Measurements from ENCODE around the gene THRB.

THRB gene

GRCh38 chr3:24259901-24260512 is 234.6 kb downstream of the THRB start:
- DNase-seq, result no peak

GRCh38 chr3:24258727-24259600 is 235.7 kb downstream of the THRB start:
- no peak for DNase-seq

GRCh38 chr3:24258260-24258659 is 236.4 kb downstream of the THRB start:
- DNase-seq, result no peak

GRCh38 chr3:24255414-24255813 is 239.2 kb downstream of the THRB start:
- DNase-seq, result no peak

GRCh38 chr3:24254649-24255048 is 240.0 kb downstream of the THRB start:
- no peak for DNase-seq

DNA sequence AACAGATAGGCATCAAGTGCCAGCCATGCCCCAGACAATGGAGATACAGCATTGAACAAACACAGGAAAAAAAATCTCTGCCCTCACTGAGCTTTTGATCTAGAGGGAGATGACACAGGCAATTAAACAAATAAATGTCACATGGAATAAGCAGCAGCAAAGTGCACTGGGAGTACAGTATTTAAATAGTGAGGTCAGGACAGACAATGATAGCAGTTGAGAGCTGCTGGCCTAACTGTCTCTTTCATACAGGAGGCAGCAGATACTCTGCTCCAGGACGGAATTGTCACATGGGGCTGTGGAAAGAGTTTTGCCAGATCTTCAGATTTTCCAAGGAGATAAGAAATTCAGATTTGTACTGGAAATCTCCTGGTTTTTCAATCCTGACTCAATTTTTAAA is 241.3 kb downstream of the THRB start:
- DNase-seq, result no peak

DNA sequence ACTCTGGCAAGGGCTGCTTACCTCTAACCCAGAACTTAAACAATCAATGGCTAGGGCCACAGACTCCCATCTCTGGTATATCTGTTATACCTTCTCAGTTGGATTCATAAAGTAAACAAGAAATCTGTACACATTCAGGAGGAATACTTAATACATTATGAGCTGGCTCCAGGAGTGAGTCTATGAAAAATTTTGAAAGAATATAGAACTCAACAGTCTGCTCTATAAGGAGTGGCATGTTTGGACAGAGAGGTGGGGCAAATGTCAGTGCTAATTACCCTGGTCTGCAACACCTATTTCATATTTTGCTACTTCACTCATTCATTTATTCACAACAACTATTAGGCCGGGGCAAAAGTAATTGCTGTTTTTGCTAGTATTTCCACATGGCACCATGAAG is 245.1 kb downstream of the THRB start:
- DNase-seq, result no peak

GRCh38 chr3:24245056-24245455 is 249.6 kb downstream of the THRB start:
- no peak for DNase-seq

DNA sequence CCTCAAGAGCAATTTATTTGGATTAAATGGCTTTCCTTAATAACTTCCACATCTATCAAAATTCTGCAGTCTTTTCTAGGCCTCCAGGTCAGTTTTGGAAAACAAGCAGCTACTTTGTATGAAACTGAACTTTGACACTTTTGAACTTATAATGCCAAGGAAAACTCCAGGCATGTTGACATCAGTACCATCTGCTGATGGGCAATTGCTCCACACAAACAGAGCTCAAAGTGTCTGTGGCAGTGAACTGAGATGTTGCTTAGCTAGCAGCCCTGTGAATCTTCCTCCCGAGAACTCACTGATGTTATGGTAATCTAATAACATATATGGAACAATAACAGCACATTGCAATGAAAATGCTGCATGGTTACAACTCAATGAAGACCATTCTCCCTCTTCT is 250.2 kb downstream of the THRB start:
- no peak for DNase-seq

- no peak for DNase-seq
These were observed 252.5 kb downstream of the THRB start for GRCh38 chr3:24242012-24242698.

DNA sequence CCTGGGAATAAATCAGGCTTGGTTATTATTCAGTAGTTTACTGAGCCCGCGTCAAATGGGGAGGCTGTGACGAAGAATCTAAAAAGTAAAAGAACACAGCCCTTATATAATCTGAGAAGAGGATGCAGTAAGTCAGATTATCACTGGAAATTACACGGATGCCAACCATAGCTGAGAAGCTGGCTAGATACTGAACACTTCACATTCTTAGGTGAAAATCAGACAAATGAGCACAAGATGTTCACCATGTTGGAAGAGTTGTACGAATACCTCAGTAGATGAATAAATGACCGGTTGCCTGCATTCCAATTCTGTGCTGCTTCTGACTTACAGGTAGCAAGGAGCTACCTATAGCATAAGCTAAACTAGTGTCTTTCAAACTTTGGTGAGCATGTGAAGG is 254.3 kb downstream of the THRB start:
- DNase-seq, result no peak

DNA sequence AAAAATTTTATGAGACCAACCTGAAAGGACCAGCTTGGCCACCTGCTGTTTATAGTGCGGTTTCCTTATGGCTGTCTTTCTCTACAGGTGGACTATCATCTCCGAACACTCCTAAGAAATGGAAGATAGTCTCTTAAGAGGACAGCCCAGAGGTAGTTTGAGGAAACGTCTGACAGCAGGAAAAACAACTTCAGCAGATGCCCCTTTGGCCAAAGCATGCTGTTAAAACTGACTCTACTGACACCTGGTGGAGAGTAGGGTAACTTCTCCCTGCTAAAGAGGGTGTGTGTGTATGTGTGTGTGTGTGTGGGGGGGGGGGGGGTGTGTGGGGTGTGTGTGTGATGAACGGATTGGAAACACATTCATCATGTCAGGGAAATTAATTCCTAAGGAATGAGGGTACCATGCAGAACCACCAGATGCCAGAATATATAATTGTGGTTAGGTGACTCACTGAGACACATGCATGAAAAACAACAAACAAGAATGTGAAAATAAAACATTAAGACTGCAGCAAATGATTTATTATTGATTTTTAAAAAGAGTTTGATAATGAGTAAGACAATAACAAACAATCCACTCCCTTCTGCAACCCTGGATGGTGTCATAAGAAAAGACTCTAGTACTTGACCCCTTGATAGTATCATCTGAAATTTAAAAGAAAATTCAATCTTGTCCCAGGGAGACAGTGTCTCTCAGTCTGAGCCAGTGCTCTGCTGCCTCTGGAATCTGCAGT is 256.5 kb downstream of the THRB start:
- peak; percentile 15 to 56 for DNase-seq

- DNase-seq, result no peak
These were observed 259.5 kb downstream of the THRB start for GRCh38 chr3:24235121-24235520.

DNA sequence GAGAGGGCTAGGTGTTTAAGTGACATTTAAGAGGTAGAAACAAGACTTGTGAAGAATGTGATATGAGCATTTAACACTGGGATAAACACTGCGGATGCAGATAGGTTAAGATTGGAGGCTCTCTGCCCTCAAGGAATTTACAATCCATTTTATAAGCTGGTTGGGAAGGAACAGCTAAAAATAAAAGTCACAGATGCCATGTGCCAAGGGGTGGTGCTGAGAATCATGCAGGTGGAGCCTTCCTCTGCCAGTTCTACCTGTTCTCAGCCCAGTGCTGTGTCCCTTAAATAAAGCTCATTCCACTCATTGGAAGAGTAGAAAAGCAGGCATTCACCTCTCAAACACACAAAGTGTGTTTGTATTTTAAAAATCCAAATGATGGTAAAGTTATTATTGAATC is 261.9 kb downstream of the THRB start:
- DNase-seq, result no peak

DNA sequence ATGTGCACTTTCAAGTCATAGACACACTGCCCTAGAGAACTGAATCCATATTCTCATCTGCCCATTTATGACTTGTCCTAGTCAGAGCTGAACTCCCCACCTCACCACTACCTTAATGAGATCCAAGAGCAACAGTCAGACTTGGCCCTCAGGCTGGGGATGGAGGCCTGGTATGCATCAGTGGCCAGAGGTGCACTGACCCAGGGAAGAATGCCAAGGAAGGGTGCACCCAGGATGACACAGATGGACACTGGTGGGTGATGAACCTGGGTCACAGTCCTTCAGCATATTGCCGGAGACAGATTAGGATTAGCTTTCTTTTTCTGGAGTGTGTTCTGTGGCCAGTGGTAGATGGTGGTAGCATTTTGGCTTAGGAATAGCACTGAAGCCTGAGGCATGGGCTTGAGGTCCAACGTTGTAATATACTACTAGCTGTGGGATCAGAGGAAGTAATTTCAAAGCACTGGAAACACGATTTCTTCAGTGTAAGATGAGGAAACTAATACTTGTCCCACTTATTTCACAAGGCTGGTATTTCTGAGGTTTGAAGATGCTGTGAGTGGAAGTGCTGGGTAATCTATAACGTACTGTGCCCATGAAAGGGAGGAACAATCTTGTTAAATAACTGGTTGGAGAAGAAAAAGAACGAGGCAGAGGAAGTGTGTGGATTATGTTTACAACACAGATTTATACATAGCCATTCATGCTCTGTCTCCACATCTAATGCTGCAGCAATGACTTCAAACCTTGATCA is 265.0 kb downstream of the THRB start:
- no peak for DNase-seq

- no peak for DNase-seq
These were observed 267.0 kb downstream of the THRB start for GRCh38 chr3:24227635-24228034.

DNA sequence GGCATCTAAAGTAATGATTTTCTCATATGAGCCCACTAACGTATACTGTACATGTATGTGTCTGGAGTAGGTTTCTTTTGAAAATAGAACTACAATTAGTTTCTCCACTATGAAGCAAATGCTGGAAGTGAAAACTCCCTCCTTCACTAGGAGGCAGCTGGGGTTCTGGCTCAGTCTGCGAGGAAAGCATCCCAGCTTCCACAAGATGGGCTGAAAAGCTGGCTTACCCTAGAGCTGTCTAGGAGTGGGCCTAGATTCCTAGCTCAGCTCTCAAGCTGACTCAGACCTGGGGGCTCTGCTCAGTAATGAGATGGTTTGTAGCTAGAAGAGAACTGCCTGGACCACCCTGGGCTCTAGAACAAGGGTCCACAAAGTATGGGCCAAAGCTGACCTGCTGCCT is 268.3 kb downstream of the THRB start:
- DNase-seq, result no peak

- no peak for DNase-seq
These were observed 269.2 kb downstream of the THRB start for GRCh38 chr3:24225385-24225950.

DNA sequence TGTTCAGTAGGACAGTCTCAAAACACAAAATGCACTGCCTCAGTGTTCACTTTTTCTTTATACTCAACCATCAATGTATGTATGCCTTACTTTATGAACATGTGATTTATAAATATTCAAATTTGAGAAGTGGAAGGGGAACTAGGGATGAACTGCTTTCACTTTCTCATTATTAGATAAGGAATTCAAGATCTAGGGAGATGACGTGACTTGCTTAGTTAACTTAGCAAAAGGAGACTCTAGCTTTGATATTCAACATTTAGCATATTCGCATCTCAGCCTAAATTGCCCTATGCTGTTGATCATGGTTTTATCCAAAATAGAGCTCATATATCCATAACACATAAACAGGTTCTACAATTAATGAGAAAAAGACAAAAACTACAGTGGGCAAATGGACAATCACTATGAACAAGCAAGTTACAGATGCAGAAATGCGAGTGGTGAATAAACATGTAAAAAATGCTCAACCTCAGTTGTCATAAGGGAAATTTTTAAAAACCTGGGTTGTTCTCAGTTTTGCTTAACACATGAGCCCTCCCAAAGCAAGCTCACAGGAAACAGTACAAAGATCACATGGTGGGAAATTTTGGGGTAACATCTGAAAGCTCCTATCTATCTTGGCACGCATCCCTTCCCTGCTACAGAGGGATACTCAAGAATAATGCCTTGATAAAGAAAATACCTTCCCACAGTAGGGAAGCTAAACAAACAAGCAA is 269.8 kb downstream of the THRB start:
- no peak for DNase-seq

DNA sequence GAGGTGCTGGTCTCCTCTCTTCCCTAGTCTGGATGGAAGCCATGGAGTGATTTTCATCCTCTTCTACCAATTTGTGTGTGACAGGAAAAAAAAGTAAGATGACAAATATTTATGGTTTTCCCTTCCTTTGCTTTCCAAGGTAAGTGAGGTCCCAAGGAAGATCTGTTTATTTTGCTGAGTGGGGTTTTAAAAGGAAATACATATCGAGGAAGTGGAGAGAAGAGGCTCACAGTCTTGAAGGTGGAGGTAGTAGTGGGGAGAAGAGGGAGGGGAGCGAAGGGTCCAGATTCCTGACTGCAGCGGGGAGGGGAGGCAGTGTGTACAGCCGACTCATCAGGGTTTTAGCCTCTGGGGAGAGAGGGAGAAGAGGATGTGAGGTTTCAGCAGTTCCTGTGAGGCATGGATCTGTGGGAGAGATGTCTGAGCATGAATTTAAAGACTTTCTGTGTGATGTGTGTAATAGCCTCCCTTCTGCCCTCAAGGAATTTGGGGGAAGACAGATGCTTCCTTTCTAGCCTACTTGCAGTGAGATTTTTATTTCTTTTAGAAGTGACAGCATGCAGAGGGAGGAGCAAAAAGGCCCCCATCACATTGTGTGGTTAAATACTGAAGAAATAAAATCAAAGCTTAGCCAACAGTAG is 272.4 kb downstream of the THRB start:
- DNase-seq, result no peak

Measured in CD4-positive, alpha-beta T cell treated with Interleukin-4 for 1 hour (primary cell).